Body of pancreas (tissue), 4 donors: ENCODE measurements around the gene NUPR1.
A peak's percentile ranks its signal among the peaks of the same experiment; 100 is the strongest.

ENCODE experiments used
- CTCF ChIP-seq, 7 experiments: fragments of 450-650 bp in 4 of 7; fragments of 200-600 bp in 3 of 7; sonication (generic) in 3 of 7; IDR thresholded peaks; one replicate each; pipeline ENCODE4 v1.5.1; 2016 to 2019; ENCODE audit warnings: antibody characterized with exemption in 7 of 7
- POLR2A ChIP-seq, 3 donors: fragments of 450-650 bp; IDR thresholded peaks; one replicate each; pipeline ENCODE4 v1.6.1; 2016; ENCODE audit warnings: antibody characterized with exemption in 3 of 3, mild to moderate bottlenecking in 2 of 3

GRCh38 chr16:28549301-28549899 lies 10.6 kb upstream of the NUPR1 start:
- TF ChIP-seq CTCF (IDR thresholded peaks at IDR 0.05) = peak; percentile 37 to 84 (median 78)
- TF ChIP-seq POLR2A (IDR thresholded peaks at IDR 0.05) = no peak
